Panc1 (cell line): ENCODE measurements around the gene HASPIN. TPM values are rescaled to one million over a fixed set of nuclear protein-coding genes. Genes with fewer than 3 reads are reported as not detected.
"Not testable (repeated sequence)": the region's sequence is repeated elsewhere in the genome, so short reads cannot be mapped to it uniquely, and the experiment has no call there.

Experiments used
- ATAC-seq: fragments of 200-7000 bp; cut with Tn5 transposase; 2 replicates; pipeline ENCODE4 v1.9.1; 2020; ENCODE audit warnings: mild to moderate bottlenecking, moderate library complexity
- BruUV-seq: library from RNA; stranded (reverse); fragments of 400-500 nt; replicated peaks from 2 replicates; lab custom pipeline; 2021; lab: Mats Ljungman, UMichigan
- CTCF ChIA-PET: fragments of 300-600 bp; sonication (Branson Sonifier 250); formaldehyde crosslinking; loops from one replicate; lab custom pipeline; 2022; ENCODE audit warnings: antibody characterized with exemption; lab: Charles Lee
- POLR2A ChIA-PET: fragments of 300-600 bp; sonication (Branson Sonifier 250); formaldehyde crosslinking; loops from one replicate; lab custom pipeline; 2022; ENCODE audit warnings: antibody characterized with exemption; lab: Charles Lee
- DNase-seq: peaks from one replicate; pipeline ENCODE4 v3.0.0-alpha.2; 2010; ENCODE audit warnings: low read depth, low spot score
- H3K27ac ChIP-seq: 2 replicates; pipeline ENCODE4 v1.5.1; 2011; ENCODE audit warnings: mild to moderate bottlenecking, low read length, inconsistent platforms
- H3K27me3 ChIP-seq: fragments of 200-500 bp; sonication (Bioruptor generic); 2 replicates; pipeline ENCODE4 v1.6.0; 2014; ENCODE audit warnings: low read length, inconsistent platforms; ENCODE audit not compliant: control insufficient read depth, insufficient read depth
- H3K36me3 ChIP-seq: fragments of 200-500 bp; sonication (Bioruptor generic); 2 replicates; pipeline ENCODE4 v1.5.1; 2014; ENCODE audit warnings: inconsistent platforms, mild to moderate bottlenecking, low read length, moderate library complexity; ENCODE audit not compliant: control insufficient read depth, insufficient read depth
- H3K4me1 ChIP-seq: 2 replicates; pipeline ENCODE4 v1.5.1; 2011; ENCODE audit warnings: inconsistent platforms, mild to moderate bottlenecking, low read length, moderate library complexity; ENCODE audit not compliant: control insufficient read depth, insufficient read depth
- H3K4me3 ChIP-seq, 2 experiments: 2 replicates each; pipeline ENCODE4 v1.5.1; 2011 to 2012; ENCODE audit warnings: low read depth in 2 of 2, low read length in 2 of 2, mild to moderate bottlenecking in 2 of 2, inconsistent platforms in 1 of 2, moderate library complexity in 1 of 2
- H3K9me3 ChIP-seq: fragments of 200-500 bp; sonication (Bioruptor generic); 2 replicates; pipeline ENCODE4 v1.5.1; 2014; ENCODE audit warnings: low read depth, mild to moderate bottlenecking, inconsistent platforms, low read length, moderate library complexity; ENCODE audit not compliant: control insufficient read depth, insufficient read depth
- POLR2AphosphoS5 ChIP-seq: IDR thresholded peaks from 2 replicates; pipeline ENCODE4 v1.6.1; 2012; ENCODE audit warnings: mild to moderate bottlenecking, low read depth, low read length, moderate library complexity
- SIN3A ChIP-seq: IDR thresholded peaks from 2 replicates; pipeline ENCODE4 v1.6.1; 2012; ENCODE audit warnings: low read depth, mild to moderate bottlenecking, low read length, moderate library complexity, borderline replicate concordance; ENCODE audit not compliant: insufficient read depth
- TCF7L2 ChIP-seq: IDR thresholded peaks from 2 replicates; pipeline ENCODE4 v1.6.1; 2011; ENCODE audit warnings: mild to moderate bottlenecking, low read depth, low read length, inconsistent platforms
- in situ Hi-C: cut with HindIII; loops from 2 replicates; pipeline ENCODE4 v1.10.0; 2016; ENCODE audit warnings: low sequenced_read_pairs, low pct_unique_long_range_greater_than_20kb
- intact Hi-C: fragments of 100-400 bp; cut with micrococcal nuclease; formaldehyde crosslinking; loops from one replicate; pipeline ENCODE4 v1.10.0; 2022; ENCODE audit not compliant: unreplicated experiment
- total RNA-seq: library from RNA; stranded (reverse); gene quantifications from one replicate; pipeline ENCODE4 v1.2.1, GENCODE V29; 2021; ENCODE audit not compliant: unreplicated experiment
- TF ChIP-seq, protein P1 (sequence below): fragments of 450-650 bp; IDR thresholded peaks from 2 replicates; pipeline ENCODE4 v1.5.1; 2017; ENCODE audit warnings: mild to moderate bottlenecking
- TF ChIP-seq, protein P2 (sequence below), 2 experiments: IDR thresholded peaks; 2 replicates each; pipeline ENCODE4 v1.6.1; 2011 to 2012; ENCODE audit warnings: low read depth in 2 of 2, control low read depth in 1 of 2, low read length in 1 of 2, mild to moderate bottlenecking in 1 of 2, moderate library complexity in 1 of 2; ENCODE audit not compliant: insufficient read depth in 1 of 2

HASPIN gene
- total RNA-seq, 1 experiment from 2014 or later, result 10.6 TPM

DNA sequence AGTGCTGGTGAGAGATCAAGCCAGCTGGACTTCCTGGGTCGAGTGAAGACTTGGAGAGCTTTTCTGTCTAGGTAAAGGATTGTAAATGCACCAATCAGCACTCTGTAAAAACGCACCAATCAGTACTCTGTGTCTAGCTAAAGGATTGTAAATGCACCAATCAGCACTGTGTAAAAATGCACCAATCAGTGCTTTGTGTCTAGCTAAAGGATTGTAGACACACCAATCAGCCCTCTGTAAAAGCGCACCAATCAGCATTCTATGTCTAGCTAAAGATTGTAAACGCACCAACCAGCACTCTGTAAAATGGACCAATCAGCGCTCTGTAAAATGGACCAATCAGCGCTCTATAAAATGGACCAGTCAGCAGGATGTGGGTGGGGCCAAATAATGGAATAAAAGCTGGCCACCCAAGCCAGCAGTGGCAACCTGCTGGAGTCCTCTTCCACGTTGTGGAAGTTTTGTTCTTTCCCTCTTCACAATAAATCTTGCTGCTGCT is 21.6 kb upstream of the HASPIN start:
- H3K36me3 ChIP-seq, CTCF ChIA-PET, ATAC-seq, DNase-seq, H3K27ac ChIP-seq, POLR2A ChIA-PET, intact Hi-C loops, H3K9me3 ChIP-seq, BruUV-seq, H3K4me3 ChIP-seq, in situ Hi-C loops, H3K4me1 ChIP-seq, H3K27me3 ChIP-seq: not testable (repeated sequence)

DNA sequence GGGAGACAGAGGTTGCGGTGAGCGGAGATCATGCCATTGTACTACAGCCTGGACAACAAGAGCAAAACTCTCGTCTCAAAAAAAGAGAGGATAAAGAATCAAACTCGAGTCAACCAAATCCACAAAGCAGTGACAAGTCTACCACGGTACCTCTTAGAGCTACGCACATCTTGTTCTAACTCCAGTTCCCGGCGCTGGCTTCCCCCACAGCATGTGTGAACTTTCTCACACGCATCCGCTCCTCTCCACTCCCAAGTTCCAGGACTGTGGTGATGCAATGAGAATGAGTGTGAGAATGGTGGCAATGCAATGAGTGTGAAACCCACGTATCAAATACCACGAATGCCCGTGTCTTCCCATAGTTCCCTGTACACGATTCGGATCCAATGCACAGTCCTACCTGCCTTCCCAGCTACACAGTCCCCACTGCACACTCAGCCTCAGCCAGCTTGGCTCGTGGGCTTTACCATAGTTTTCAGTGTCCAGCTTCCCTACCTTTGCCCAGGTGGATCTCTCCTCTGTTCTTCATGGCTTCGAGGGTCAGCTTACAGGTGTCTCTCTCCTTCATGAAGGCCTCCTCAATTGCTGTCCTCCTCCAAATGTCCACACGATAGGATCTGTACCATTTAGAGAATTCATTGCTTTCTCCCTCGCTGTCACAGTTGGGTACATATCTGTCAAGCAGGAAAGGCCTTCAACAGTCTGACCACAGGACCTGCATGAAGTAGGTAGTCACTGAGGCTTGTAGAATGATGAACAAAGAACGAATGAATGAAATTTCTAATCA is 18.6 kb upstream of the HASPIN start:
- Histone ChIP-seq H3K27ac (no peak overlapping the region), H3K27me3 (no peaks in the 10 kb centered on the region), H3K4me3 (no peak overlapping the region), H3K36me3 (no peaks in the 10 kb centered on the region), H3K9me3 (no peaks in the 10 kb centered on the region), H3K4me1 (no peaks in the 10 kb centered on the region)
- TF ChIP-seq TCF7L2, result no peak
- TF ChIP-seq, protein P1, sequence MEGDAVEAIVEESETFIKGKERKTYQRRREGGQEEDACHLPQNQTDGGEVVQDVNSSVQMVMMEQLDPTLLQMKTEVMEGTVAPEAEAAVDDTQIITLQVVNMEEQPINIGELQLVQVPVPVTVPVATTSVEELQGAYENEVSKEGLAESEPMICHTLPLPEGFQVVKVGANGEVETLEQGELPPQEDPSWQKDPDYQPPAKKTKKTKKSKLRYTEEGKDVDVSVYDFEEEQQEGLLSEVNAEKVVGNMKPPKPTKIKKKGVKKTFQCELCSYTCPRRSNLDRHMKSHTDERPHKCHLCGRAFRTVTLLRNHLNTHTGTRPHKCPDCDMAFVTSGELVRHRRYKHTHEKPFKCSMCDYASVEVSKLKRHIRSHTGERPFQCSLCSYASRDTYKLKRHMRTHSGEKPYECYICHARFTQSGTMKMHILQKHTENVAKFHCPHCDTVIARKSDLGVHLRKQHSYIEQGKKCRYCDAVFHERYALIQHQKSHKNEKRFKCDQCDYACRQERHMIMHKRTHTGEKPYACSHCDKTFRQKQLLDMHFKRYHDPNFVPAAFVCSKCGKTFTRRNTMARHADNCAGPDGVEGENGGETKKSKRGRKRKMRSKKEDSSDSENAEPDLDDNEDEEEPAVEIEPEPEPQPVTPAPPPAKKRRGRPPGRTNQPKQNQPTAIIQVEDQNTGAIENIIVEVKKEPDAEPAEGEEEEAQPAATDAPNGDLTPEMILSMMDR, result no peak
- TF ChIP-seq POLR2AphosphoS5, result no peak
- TF ChIP-seq SIN3A, result no peak
- TF ChIP-seq, protein P2, sequence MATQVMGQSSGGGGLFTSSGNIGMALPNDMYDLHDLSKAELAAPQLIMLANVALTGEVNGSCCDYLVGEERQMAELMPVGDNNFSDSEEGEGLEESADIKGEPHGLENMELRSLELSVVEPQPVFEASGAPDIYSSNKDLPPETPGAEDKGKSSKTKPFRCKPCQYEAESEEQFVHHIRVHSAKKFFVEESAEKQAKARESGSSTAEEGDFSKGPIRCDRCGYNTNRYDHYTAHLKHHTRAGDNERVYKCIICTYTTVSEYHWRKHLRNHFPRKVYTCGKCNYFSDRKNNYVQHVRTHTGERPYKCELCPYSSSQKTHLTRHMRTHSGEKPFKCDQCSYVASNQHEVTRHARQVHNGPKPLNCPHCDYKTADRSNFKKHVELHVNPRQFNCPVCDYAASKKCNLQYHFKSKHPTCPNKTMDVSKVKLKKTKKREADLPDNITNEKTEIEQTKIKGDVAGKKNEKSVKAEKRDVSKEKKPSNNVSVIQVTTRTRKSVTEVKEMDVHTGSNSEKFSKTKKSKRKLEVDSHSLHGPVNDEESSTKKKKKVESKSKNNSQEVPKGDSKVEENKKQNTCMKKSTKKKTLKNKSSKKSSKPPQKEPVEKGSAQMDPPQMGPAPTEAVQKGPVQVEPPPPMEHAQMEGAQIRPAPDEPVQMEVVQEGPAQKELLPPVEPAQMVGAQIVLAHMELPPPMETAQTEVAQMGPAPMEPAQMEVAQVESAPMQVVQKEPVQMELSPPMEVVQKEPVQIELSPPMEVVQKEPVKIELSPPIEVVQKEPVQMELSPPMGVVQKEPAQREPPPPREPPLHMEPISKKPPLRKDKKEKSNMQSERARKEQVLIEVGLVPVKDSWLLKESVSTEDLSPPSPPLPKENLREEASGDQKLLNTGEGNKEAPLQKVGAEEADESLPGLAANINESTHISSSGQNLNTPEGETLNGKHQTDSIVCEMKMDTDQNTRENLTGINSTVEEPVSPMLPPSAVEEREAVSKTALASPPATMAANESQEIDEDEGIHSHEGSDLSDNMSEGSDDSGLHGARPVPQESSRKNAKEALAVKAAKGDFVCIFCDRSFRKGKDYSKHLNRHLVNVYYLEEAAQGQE (IDR thresholded peaks at IDR 0.05; ENCODE audit: insufficient read depth in 1 of 2, low read depth in 2 of 2, low read length in 1 of 2), result no peak
- no peak for ATAC-seq
- in situ Hi-C loops, result no loop called here
- POLR2A ChIA-PET, result no interaction called here
- DNase-seq, result no peak
- BruUV-seq, result no TSS peak
- CTCF ChIA-PET, result no interaction called here
- intact Hi-C loops, result no loop called here

DNA sequence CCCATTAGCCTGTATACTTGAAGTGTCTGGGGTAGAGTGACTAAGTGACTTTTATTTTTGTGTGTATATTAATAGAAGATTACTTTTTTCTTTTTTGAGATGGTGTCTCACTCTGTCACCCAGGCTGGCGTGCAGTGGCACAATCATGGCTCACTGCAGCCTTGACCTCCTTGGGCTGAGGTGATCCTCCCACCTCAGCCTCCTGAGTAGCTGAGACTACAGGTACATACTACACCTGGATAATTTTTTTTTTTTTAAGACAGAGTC is 18.1 kb upstream of the HASPIN start:
- H3K27me3 ChIP-seq, H3K9me3 ChIP-seq, DNase-seq, intact Hi-C loops, CTCF ChIA-PET, in situ Hi-C loops, H3K4me3 ChIP-seq, ATAC-seq, BruUV-seq, H3K36me3 ChIP-seq, H3K4me1 ChIP-seq, POLR2A ChIA-PET, H3K27ac ChIP-seq: not testable (repeated sequence)
